ENCODE results near the gene TNIK. TPM values are rescaled to one million over a fixed set of nuclear protein-coding genes. Genes with fewer than 3 reads are reported as not detected.

TNIK gene
- total and polyA plus RNA-seq, 2 of the 13 experiments (the other 11 are each of a cell fraction or from before 2014, with no cell fraction given): 0.15 to 0.22 TPM

GRCh38 chr3:171335559-171335958 lies 124.6 kb downstream of the TNIK start:
- intact Hi-C loops (cut with micrococcal nuclease; ENCODE audit: unreplicated experiment) (no loop called here), in situ Hi-C loops (cut with HindIII; ENCODE audit: extremely low pct_ligation_motif_present, low pct_unique_long_range_greater_than_20kb) (no loop called here)
- no peak for FAIRE-seq
- no TSS peak for BruUV-seq (replicated peaks)
- no peak for TF ChIP-seq ZNF709 (CRISPR knock-in tag; IDR thresholded peaks at IDR 0.05)
- TF ChIP-seq TEAD3 (CRISPR knock-in tag; optimal IDR thresholded peaks at IDR 0.05; ENCODE audit: borderline replicate concordance): no peak
- no peak for TF ChIP-seq ZNF552 (CRISPR knock-in tag; IDR thresholded peaks at IDR 0.05; ENCODE audit: borderline replicate concordance)
- TF ChIP-seq ZNF160 (CRISPR knock-in tag; IDR thresholded peaks at IDR 0.05): no peak
- TF ChIP-seq SMC3 (IDR thresholded peaks at IDR 0.05; ENCODE audit: low read length): no peak
- TF ChIP-seq THAP7 (CRISPR knock-in tag; IDR thresholded peaks at IDR 0.05): no peak
- no peak for TF ChIP-seq REL (CRISPR knock-in tag; conservative IDR thresholded peaks at IDR 0.05)
- TF ChIP-seq, protein P1, sequence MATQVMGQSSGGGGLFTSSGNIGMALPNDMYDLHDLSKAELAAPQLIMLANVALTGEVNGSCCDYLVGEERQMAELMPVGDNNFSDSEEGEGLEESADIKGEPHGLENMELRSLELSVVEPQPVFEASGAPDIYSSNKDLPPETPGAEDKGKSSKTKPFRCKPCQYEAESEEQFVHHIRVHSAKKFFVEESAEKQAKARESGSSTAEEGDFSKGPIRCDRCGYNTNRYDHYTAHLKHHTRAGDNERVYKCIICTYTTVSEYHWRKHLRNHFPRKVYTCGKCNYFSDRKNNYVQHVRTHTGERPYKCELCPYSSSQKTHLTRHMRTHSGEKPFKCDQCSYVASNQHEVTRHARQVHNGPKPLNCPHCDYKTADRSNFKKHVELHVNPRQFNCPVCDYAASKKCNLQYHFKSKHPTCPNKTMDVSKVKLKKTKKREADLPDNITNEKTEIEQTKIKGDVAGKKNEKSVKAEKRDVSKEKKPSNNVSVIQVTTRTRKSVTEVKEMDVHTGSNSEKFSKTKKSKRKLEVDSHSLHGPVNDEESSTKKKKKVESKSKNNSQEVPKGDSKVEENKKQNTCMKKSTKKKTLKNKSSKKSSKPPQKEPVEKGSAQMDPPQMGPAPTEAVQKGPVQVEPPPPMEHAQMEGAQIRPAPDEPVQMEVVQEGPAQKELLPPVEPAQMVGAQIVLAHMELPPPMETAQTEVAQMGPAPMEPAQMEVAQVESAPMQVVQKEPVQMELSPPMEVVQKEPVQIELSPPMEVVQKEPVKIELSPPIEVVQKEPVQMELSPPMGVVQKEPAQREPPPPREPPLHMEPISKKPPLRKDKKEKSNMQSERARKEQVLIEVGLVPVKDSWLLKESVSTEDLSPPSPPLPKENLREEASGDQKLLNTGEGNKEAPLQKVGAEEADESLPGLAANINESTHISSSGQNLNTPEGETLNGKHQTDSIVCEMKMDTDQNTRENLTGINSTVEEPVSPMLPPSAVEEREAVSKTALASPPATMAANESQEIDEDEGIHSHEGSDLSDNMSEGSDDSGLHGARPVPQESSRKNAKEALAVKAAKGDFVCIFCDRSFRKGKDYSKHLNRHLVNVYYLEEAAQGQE (IDR thresholded peaks at IDR 0.05; ENCODE audit: borderline replicate concordance in 1 of 2, low read depth in 1 of 2, low read length in 2 of 2): no peak
- TF ChIP-seq HOXA5 (CRISPR knock-in tag; IDR thresholded peaks at IDR 0.05): no peak
- no peak for TF ChIP-seq RBFOX2 (IDR thresholded peaks at IDR 0.05; ENCODE audit: low read depth, low read length)
- no peak for TF ChIP-seq ZC3H4 (CRISPR knock-in tag; IDR thresholded peaks at IDR 0.05; ENCODE audit: borderline replicate concordance)
- TF ChIP-seq NFRKB (IDR thresholded peaks at IDR 0.05): no peak
- TF ChIP-seq ZNF24 (IDR thresholded peaks at IDR 0.05): no peak
- no peak for TF ChIP-seq GATAD2A (CRISPR knock-in tag; IDR thresholded peaks at IDR 0.05)
- TF ChIP-seq YY1 (IDR thresholded peaks at IDR 0.05; ENCODE audit: insufficient read depth, insufficient replicate concordance, low read depth, low read length): no peak
- no peak for TF ChIP-seq ESRRA (CRISPR knock-in tag; IDR thresholded peaks at IDR 0.05; ENCODE audit: low read depth)
- no peak for TF ChIP-seq HCFC1 (IDR thresholded peaks at IDR 0.05; ENCODE audit: low read depth, low read length)
- no peaks in the 10 kb centered on the region for H3K36me3 ChIP-seq (replicated peaks in 1 of 2; ENCODE audit: control insufficient read depth in 1 of 2, insufficient read depth in 2 of 2, low read length in 2 of 2)
- no peak overlapping the region for H3K4me3 ChIP-seq (replicated peaks in 1 of 3; ENCODE audit: insufficient read depth in 1 of 3, low read depth in 2 of 3, low read length in 3 of 3)
- ChIA-PET POLR2A (no interaction called here), CTCF (ENCODE audit: low intra/inter-chr PET ratio, low total read pairs) (no interaction called here)
- no peaks in the 10 kb centered on the region for H3K9me3 ChIP-seq (ENCODE audit: low read length)
- H3K27ac ChIP-seq (ENCODE audit: extremely low read length, insufficient read depth, low read length): no peak overlapping the region
- H3K4me1 ChIP-seq (ENCODE audit: insufficient read depth, low read length): no peaks in the 10 kb centered on the region
- no peak overlapping the region for H3K4me2 ChIP-seq (ENCODE audit: low read depth, low read length)
- no peaks in the 10 kb centered on the region; a peak in 1 of 5 replicates for H3K27me3 ChIP-seq (ENCODE audit: control insufficient read depth in 1 of 2, insufficient read depth in 2 of 2, low read length in 2 of 2)
- no peak overlapping the region for H3K9ac ChIP-seq (ENCODE audit: insufficient read depth, low read depth, low read length)
- no peak for ATAC-seq
- 74% methylated on average over 3 of the region's 3 CpGs for WGBS (ENCODE audit: low lambda C conversion rate)
- H4K20me1 ChIP-seq (ENCODE audit: insufficient read depth, low read length): no peaks in the 10 kb centered on the region
- H3K79me2 ChIP-seq (ENCODE audit: insufficient read depth, low read length): no peaks in the 10 kb centered on the region
- H2AFZ ChIP-seq (ENCODE audit: low read length): no peak overlapping the region
- DNase-seq (ENCODE audit: low spot score): no peak

All from HepG2 (cell line).